Heart left ventricle (tissue), 13 donors: ENCODE measurements around the gene POLR3H.

ENCODE experiments used
- CTCF ChIP-seq, 12 donors: fragments of 200-600 bp; sonication (generic) in 4 of 12; IDR thresholded peaks; one replicate each; pipeline versions ENCODE4 v1.5.0 to v1.8.0; 2018 to 2022; ENCODE audit warnings: antibody characterized with exemption in 12 of 12, mild to moderate bottlenecking in 5 of 12
- POLR2A ChIP-seq, 2 donors: fragments of 450-650 bp; IDR thresholded peaks; one replicate each; pipeline ENCODE4 v1.6.1; 2017; ENCODE audit warnings: antibody characterized with exemption in 2 of 2, mild to moderate bottlenecking in 2 of 2, moderate library complexity in 2 of 2
- donor health status: ischemic (EF 13 %, LVEDD 7.1; RV severe dilation, severe dysfunction).
- donor health status: DM: no; HTN: yes; CAD: no.
- donor health status: DM: no; HTN: no; CAD: no.
- donor health status: ischemic (EF 25% LVEDD 6.9; RV normal size, moderate dysfunction).
- donor health status: ischemic (EF 25% LVEDD 5.7; RV mildly dilated, moderate dysfunction).
- donor health status: ischemic (EF 35%, LVEDD 5.7; RV mildly dilated, moderate dysfunction).
- donor health status: nonischemic (EF 11% LVEDD 7.7; RV severe dilation, severe dysfunction).
- donor health status: DM: yes; HTN: yes; CAD: no.
- donor health status: PGD.
- donor health status: ischemic (EF 29% LVEDD 5.4; RV normal size, mild dysfunction).
- donor health status: nonischemic (EF 23%, LVEDD 6.1; RV moderate dilation, normal function).

DNA sequence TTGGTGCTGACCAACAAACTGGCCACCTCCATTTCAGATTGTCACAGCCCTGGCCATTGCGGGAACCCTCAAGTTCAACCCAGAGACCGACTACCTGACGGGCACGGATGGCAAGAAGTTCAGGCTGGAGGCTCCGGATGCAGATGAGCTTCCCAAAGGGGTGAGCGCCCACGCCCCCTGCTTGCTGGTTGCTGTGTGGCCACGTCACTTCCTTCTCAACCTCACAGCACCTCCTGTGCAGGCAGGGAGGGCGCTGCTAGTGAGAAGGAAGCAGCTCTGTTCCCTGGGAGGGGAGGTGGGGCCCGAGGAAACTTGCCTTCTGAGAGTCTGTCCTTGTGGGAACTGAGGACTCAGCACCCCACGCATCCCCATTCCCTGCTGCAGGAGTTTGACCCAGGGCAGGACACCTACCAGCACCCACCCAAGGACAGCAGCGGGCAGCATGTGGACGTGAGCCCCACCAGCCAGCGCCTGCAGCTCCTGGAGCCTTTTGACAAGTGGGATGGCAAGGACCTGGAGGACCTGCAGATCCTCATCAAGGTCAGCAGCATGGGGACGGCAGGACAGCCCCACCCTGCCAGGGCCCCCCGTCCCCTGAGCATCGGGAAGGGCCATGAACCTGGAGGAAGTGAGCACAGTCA, 19.3 kb downstream of the POLR3H start:
- TF ChIP-seq CTCF (IDR thresholded peaks at IDR 0.05) = peak in 1 of 12 donors; percentile 17
- TF ChIP-seq POLR2A (IDR thresholded peaks at IDR 0.05) = no peak
